Stimulated activated CD4-positive, alpha-beta T cell treated with anti-CD3 and anti-CD28 coated beads, Interleukin-1b, Interleukin-23, amount 100 ng/mL, for 24 hours (primary cell): ENCODE measurements around the gene ERBB2.
"Not testable (repeated sequence)": the region's sequence is repeated elsewhere in the genome, so short reads cannot be mapped to it uniquely, and the experiment has no call there.

Source experiments
- DNase-seq, 4 experiments: peaks; one replicate each; pipeline ENCODE4 v3.0.0-alpha.2; 2020; ENCODE audit warnings: low read depth in 4 of 4, low spot score in 1 of 4

Gene ERBB2

DNA sequence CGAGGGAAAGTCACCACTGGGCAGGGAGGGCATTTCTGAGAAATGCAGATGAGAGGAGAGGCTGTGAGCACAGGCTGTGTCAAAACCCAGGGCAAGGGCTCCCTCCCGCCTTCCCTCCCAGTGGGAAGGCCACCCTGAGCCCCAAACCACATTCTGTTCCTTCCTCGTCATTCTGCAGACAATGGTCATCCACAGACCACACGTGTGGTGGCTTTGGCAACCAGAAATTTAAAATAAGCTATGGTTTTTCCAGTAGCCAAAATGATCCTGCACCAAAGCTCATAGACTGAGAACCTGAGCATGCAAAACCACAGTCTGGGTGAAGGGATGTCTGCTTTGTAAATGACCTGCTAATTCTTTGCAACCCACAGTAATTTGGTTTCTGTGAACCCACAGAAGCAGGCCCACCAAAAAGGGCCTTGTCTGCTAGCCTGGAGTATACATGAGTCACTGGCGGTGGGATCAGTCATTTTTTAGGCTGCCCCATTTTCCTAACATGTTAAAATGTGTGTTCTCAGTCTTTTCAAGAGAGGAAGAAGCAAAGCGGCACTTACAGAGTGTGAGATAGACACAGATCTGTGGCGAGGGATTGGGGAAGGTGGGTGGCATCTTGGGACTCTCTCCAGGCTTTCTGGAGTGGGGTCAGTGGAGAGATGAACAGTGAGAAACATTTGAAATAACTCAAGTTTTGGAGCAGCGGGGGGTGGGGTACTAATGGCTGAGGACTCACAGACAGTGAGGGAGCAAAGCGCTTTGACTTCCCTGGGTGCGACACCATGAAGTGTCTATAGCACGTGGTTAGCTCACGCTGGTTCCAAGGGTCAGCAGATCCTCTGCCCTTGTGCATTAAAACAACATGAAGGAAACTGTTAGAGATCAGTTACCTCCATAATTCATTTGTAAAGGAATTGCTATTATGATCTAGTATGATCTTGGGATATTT, 58.3 kb downstream of the ERBB2 start:
- DNase-seq = peak in 2 of 4 experiments; percentile 20 to 48

DNA sequence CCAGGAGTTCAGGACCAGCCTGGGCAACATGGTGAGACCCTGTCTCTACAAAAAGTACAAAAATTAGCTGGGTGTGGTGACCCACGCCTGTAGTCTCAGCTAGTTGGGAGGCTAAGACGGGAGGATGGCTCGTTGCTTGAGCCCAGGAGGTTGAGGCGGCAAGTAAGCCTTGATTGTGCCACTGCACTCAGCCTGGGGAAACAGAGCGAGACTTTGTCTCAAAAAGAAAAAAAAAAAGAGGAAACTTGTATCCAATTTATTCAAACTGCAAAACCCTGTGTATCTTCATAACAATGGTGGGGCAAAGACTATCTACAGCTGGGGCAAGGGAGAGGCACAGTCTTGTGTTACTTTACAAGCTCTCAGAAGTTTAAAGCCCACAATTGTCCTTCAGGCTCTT, 59.3 kb downstream of the ERBB2 start:
- no peak for DNase-seq

DNA sequence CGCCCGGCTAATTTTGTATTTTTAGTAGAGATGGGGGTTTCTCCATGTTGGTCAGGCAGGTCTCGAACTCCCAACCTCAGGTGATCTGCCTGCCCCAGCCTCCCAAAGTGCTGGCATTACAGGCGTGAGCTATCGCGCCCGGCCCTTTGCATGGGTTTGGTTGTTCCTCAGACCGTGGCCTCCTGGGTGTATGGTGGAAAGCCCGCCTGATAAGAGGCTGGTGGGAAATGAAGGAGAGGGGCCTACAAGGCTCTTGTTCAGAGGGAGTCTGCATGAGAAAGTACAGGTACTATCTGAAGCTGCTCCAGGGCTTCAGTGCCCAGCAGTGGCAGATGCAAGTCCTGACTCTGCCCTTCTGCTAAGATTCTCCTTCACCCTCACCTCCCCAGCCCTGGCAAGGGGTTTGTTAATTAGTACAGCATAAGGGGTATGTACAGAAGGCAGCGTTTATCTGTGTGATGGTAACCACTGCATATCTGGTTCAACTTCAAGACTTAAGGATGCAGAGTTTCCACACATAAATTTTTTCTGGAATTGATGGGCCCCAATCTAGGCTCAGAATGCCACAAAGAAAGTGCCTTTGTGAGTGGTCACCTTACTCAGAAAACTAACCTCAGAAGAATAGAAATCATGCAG, 62.1 kb downstream of the ERBB2 start:
- DNase-seq = no peak

DNA sequence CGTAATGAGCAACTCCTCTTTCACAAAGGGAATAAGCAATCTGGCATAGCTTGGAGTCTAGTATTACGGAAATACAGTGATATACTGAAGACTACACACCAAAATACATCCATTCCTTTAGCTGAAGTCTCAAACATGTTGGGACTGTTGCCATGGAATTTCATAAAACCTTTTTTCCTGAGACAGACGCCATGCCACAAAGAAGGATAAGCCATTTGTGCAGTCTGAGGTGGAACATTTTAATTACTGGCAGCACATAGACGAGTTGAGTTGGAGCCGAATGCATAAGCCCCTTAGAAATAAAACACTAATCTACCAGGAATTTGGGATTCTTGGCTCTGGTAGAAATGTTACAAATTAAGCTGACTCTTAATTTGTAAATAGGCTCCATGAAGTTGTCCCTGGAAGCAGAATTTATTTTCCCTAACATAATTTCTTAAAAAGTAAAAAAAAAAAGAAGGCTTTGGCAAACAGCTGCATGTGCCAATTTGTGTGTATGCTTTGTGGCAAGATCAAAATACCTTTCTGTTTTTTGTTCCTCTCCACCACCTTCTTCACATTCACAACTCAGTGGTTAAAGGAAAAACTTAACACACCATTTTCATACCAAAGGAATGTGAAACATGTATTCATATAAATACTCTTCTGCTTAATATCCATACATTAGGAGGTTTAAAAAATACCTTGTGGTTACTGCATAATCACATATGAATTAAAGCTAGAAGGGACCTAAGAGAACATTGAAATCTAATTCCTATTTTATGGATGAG, 63.4 kb downstream of the ERBB2 start:
- no peak for DNase-seq

DNA sequence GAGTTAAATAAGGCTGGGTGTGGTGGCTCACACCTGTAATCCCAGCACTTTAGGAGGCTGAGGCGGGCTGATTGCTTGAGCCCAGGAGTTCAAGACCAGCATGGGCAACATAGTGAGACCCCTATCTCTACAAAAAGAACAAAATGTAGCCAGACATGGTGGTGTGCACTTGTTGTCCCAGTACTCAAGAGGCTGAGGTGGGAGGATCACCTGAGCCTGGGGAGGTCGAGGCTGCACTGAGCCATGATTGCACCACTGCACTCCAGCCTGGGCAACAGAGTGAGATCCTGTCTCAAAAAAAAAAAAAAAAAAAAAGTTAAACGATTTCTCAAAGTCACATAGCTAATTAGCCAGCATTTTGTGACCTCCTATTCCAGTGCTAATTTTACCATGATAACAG, 64.3 kb downstream of the ERBB2 start:
- DNase-seq = not testable (repeated sequence)

DNA sequence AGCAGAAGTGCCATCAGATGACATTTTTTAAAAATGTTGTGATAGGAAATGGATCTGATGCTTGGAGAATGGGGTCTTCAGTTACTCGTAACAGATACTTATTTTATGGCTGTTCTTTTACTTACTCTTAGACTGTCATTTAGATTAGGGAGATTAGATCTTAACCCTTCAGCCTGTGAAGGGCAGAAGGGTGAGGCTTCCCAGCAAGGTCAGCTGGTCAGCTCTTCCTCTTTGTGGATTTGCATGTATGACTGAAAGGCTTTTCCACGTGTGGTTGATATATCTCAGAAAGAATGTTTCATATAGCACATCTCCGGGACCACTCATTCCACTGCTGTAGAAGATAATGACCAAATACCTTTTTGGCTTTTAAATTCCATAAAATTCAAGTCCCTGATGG, 65.3 kb downstream of the ERBB2 start:
- DNase-seq = no peak

DNA sequence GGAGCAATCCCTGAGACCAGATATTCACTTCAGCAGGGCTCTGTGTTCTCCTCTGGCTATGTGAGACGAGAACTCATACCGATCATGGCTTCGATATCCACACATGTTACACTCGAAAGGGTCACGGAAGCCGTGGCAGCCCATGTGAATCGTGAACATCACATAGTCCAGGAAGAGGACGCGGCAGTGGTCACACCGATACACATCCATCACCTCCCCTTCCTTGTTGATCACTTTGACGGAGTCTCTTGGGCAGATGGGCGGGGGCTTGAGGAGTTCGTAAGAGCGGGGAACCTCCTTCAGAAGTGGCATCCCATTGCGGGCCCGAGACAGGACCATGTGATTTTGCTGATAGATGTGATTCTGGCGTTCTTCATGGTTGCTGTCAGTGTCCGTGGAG, 65.9 kb downstream of the ERBB2 start:
- DNase-seq = no peak

DNA sequence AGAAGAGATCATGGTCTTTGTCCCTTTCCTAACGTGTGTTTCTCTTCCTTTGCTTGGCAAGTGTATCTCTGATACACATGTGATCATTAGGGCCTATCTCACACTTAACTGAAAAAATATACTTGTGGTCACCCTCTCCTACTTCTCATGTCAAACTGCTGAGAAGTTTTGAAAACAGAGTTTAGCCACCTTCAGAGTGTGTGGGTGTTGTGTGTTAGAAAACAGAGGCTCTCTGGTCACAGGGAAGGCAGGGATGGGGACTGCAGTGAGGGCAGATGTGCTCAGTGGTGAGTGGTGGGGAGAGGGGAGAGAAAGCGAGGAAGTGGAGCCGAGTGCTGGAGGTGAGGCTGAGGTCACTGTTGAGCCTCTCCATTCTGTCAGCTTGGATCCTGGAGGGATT, 67.3 kb downstream of the ERBB2 start:
- DNase-seq = no peak

DNA sequence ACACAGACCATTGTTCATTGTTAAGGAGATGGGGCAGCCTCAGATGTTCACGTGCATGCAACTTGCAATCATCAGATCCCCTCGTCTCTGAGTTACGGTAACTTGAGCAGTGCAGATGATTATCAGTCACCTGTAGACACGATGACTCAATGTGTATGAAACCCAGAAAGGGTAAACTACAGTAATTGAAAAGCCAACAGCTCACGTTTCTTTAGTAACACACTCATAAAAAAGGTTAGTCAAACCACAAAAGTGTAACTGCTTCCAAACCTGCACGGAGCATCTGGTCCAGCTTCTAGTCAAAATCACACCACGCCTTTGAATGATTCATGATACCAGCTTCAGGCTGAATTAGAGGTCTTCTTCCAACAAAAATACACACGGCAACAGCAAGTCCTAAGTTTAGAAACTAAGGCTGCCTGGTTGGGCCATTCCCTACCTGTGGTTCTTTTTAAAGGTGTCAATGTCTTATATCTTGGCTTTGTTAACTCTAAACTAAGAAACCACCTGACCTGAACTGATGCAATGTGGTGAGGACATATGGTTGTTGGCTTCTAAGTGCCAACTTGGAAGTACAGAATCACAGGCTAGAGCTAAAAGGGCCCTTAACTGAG, 70.2 kb downstream of the ERBB2 start:
- DNase-seq = peak in 1 of 4 experiments; percentile 51

DNA sequence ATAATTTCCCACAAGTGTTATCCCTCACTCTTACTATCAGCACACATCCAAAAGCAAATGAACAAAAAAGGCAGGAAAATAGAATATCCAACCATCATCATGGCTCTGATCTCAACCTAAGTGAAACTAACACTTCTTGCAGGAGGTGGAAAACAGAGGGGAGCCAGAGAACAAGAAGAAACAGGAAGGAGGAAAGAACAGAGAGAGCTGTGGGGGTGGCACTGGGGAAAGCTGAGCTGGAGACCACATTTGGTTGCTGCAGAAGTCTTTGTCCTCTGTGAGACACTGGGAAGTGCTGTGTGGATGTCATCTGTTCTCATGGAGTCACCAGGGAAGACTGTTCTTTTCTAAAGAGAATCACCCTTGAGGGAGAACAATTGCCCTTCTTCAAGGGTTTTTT, 72.6 kb downstream of the ERBB2 start:
- DNase-seq = no peak

DNA sequence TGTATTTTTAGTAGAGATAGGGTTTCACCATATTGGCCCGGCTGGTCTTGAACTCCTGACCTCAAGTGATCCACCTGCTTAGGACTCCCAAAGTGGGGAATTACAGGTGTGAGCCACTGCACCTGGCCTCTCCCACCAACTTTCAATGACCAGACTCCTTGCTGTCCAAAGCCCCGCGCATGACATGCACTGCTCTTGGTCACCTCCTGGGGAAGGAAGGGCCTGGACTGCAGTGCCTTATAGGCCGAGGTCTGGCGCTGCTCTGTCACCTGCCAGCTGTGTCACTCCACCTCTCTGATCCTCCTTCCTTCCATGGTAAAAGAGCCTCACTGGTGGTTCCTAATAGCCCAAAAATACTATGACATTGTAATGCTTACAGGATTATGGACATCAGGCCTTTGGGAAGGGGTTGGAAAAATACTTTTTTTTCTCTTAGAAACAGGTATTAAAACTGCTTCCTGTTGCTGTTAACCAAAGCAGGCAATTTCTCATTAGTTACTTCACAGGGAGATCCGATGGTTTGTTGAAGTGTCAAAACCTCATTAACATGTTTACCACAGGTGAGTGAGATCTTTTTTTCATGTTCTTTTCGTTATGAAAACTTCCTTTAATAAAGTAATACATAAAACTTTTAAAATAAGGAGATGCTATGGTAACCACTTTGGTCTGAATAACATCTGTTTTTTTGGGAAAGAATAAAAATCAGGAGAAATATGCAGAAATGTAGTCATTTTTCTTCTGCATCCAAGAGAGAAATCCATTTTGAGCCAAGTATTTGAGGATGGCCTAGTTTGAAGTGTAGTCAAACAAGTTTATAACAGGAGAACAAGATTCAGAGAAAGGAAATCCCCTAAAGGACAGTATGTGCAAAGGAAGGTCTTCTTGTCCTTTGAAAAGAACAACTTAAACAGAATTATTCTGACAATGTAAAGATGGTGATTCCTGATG, 73.4 kb downstream of the ERBB2 start:
- DNase-seq = no peak

DNA sequence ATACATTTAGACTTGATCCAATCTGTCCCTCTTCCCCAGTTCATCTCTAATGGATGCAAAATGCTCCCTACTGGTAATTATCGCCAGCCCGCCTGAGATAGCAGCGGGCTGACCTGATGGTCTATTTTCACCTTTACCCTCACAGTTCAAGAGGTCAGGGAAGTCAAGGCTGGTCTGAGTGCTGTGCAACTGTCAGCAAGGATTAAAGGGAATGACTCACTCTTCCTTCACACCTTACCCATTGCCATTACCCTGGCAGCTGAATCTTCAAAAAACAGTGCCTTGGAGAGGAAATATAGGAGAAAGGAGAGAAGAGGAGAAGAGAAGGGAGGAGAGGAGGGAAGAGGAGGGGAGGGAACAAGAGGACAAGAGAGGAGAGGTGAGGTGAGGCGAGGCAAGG, 74.2 kb downstream of the ERBB2 start:
- no peak for DNase-seq

DNA sequence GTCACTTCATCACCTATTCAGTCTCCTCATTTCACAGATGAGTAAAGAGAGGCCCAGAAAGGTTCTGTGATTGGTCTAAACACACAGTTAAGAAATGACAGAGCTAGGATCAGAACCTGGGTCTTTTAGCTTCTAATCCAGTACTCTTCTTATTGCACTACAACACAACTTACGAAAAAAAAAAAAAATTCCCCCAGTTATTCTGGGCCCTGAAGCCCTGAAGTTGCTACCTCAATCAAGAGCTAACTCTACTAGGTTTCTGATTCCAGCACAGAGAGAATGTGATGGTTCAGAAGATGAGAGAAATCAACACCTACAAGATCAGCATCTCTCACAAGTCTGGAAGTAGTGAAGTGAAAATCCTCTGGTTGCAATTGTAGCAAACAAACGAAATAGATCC, 75.2 kb downstream of the ERBB2 start:
- DNase-seq = no peak

DNA sequence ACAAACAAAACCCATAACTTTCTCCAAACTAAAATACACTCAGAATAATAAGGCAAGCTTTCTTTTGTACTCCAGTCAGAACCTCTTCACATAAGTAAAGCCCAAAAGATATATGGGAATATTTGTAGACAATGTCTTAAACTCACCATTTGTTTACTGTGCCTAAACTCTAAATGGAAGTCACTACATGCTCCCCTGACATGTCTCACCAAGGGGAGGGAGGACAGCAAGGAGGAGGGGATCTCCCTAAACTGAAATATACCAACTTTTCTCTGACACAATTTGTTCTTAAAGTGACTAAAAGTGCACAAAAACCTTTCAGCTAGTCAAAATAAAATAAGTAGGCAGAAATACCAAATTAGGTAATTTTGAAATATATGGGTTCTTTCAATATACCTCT, 76.4 kb downstream of the ERBB2 start:
- no peak for DNase-seq

DNA sequence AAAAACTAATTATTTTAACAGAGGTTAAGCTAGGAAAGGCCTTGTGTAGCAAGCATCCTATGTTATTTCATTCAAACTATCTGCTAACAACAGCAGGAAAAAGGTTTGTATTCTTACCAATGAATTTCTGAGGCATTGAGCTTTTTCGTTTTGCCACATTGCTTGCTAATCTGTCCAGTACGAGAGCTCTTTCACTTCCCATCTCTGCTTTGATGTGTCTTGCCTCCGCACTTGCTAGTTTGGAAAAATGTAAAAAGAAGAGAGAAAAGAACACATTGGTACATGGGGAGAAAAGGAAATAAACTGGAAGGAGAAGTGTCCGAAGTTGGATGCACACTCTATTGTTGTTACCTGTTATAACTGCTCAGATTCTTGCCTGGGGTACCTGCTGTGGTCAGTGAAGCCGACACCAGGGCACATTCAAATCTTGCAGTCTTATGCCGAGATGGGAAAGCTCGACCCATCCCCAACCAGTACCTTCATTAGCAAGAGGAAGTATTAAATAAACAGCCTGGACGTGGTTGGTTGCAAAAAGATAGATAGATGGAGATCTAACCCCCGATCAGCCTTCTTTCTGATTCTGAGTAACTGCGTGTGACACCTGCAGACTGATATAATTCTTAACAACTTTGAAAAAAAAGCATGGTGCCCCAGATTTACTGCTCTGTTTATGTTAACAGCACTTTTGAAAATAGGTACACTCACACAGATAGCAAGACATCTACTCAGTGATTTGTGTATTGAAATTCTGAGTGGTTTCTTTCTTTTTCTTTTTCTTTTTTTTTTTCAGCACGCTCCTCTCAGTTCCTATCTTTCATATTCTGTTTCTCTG, 77.9 kb downstream of the ERBB2 start:
- DNase-seq = no peak
